NCI-H146 (cell line): Measurements from ENCODE around the gene MYOD1.

Experiments
- DNase-seq: peaks from one replicate; lab custom pipeline; 2025; lab: John Stamatoyannopoulos, UW

MYOD1 gene

GRCh38 chr11:17771415-17771814 is 52.0 kb downstream of the MYOD1 start:
- DNase-seq = no peak
